Breast epithelium (tissue), 3 donors: ENCODE data around the gene ZNF286A.

Experiments
- CTCF ChIP-seq, 3 donors: fragments of 450-650 bp; IDR thresholded peaks; one replicate each; pipeline ENCODE4 v1.5.1; 2016 to 2017; ENCODE audit warnings: antibody characterized with exemption in 3 of 3, mild to moderate bottlenecking in 3 of 3, moderate library complexity in 3 of 3
- POLR2AphosphoS5 ChIP-seq, 3 donors: sonication (generic); formaldehyde crosslinking; IDR thresholded peaks; one replicate each; pipeline ENCODE4 v1.6.1; 2017; ENCODE audit warnings: antibody characterized with exemption in 3 of 3

DNA sequence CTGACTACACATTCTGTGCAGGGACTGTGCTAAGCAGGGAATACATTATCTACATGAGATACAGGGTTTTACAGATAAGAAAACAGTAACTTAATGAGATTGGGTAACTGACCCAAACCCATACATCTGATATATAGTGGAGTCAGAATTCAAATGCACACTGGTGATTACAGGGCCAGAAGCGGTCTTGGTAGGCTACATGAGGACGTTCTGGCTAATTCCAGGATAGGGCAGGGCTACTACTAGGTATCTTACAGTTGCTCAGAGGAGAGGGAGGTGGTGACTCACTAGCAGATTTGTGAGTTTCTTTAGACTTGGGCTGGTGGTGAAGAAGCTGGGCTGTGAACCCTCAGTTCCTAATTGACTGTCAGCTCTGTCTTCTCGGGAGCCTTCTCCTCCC lies 36.9 kb upstream of the ZNF286A start:
- no peak for TF ChIP-seq CTCF (IDR thresholded peaks at IDR 0.05)
- TF ChIP-seq POLR2AphosphoS5 (IDR thresholded peaks at IDR 0.05): no peak
